ENCODE measurements around the gene IMP3.

Gene IMP3

GRCh38 chr15:75616766-75617165, 23.3 kb downstream of the IMP3 start:
- no peak for DNase-seq

GRCh38 chr15:75606711-75607699, 33.0 kb downstream of the IMP3 start:
- DNase-seq: no peak

GRCh38 chr15:75606026-75606425, 34.0 kb downstream of the IMP3 start:
- no peak for DNase-seq

- no peak for DNase-seq
These were observed 40.6 kb downstream of the IMP3 start for GRCh38 chr15:75599401-75599800.

GRCh38 chr15:75598361-75598760, 41.7 kb downstream of the IMP3 start:
- DNase-seq: no peak

- peak; percentile 54 for DNase-seq
These were observed 42.2 kb downstream of the IMP3 start for GRCh38 chr15:75597667-75598341.

GRCh38 chr15:75596703-75597345, 43.2 kb downstream of the IMP3 start:
- DNase-seq: no peak

- DNase-seq: no peak
These were observed 45.7 kb downstream of the IMP3 start for GRCh38 chr15:75594276-75594675.

- DNase-seq: no peak
These were observed 48.2 kb downstream of the IMP3 start for GRCh38 chr15:75591655-75592364.

- DNase-seq: no peak
These were observed 49.8 kb downstream of the IMP3 start for GRCh38 chr15:75590239-75590638.
